Measurements from ENCODE around the gene OPCML. TPM values are rescaled to one million over a fixed set of nuclear protein-coding genes. Genes with fewer than 3 reads are reported as not detected.

Gene OPCML
- total and polyA plus RNA-seq, 2 of the 13 experiments (the other 11 are each of a cell fraction or from before 2014, with no cell fraction given): not detected

GRCh38 chr11:132456751-132457328, 1075.5 kb downstream of the OPCML start (continued):
- TF ChIP-seq, protein P1, sequence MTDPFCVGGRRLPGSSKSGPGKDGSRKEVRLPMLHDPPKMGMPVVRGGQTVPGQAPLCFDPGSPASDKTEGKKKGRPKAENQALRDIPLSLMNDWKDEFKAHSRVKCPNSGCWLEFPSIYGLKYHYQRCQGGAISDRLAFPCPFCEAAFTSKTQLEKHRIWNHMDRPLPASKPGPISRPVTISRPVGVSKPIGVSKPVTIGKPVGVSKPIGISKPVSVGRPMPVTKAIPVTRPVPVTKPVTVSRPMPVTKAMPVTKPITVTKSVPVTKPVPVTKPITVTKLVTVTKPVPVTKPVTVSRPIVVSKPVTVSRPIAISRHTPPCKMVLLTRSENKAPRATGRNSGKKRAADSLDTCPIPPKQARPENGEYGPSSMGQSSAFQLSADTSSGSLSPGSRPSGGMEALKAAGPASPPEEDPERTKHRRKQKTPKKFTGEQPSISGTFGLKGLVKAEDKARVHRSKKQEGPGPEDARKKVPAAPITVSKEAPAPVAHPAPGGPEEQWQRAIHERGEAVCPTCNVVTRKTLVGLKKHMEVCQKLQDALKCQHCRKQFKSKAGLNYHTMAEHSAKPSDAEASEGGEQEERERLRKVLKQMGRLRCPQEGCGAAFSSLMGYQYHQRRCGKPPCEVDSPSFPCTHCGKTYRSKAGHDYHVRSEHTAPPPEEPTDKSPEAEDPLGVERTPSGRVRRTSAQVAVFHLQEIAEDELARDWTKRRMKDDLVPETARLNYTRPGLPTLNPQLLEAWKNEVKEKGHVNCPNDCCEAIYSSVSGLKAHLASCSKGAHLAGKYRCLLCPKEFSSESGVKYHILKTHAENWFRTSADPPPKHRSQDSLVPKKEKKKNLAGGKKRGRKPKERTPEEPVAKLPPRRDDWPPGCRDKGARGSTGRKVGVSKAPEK (CRISPR knock-in tag; IDR thresholded peaks at IDR 0.05; ENCODE audit: borderline replicate concordance): no peak

DNA sequence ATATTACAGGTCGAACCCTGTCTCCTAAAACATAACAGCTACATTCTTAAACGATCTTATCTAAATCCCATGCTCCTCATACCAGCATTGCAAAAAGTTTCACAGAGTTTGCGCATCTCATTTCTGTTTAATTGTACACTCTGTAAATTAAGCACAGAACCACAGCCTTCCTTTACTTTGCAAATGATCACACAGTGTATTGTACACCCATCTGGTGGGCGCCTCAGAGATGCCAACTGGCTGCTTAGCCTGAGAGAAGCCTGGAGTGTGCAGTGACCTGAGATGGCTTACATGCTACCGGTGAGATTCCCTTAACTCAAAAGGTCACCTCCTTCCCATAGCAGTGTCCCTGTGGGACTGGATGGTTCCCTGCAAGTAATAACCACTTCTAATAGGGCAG, 1077.3 kb downstream of the OPCML start:
- Histone ChIP-seq H3K27ac (ENCODE audit: extremely low read length, insufficient read depth, low read length) (no peak overlapping the region), H3K36me3 (replicated peaks in 1 of 2; ENCODE audit: control insufficient read depth in 1 of 2, insufficient read depth in 2 of 2, low read length in 2 of 2) (no peaks in the 10 kb centered on the region), H3K27me3 (ENCODE audit: control insufficient read depth in 1 of 2, insufficient read depth in 2 of 2, low read length in 2 of 2) (no peaks in the 10 kb centered on the region), H3K79me2 (ENCODE audit: insufficient read depth, low read length) (no peaks in the 10 kb centered on the region), H4K20me1 (ENCODE audit: insufficient read depth, low read length) (no peaks in the 10 kb centered on the region), H3K4me3 (replicated peaks in 1 of 3; ENCODE audit: insufficient read depth in 1 of 3, low read depth in 2 of 3, low read length in 3 of 3) (no peak overlapping the region), H2AFZ (ENCODE audit: low read length) (no peak overlapping the region), H3K4me2 (ENCODE audit: low read depth, low read length) (no peak overlapping the region), H3K9me3 (ENCODE audit: low read length) (peaks cover 46% of the 10 kb centered on the region), H3K9ac (ENCODE audit: insufficient read depth, low read depth, low read length) (no peak overlapping the region), H3K4me1 (ENCODE audit: insufficient read depth, low read length) (no peaks in the 10 kb centered on the region)
- no TSS peak for BruUV-seq (replicated peaks)
- intact Hi-C loops (cut with micrococcal nuclease; ENCODE audit: unreplicated experiment) (no loop called here), in situ Hi-C loops (cut with HindIII; ENCODE audit: extremely low pct_ligation_motif_present, low pct_unique_long_range_greater_than_20kb) (no loop called here)
- 21% methylated on average over 5 of the region's 5 CpGs for WGBS (ENCODE audit: low lambda C conversion rate)
- TF ChIP-seq ZFX (CRISPR knock-in tag; IDR thresholded peaks at IDR 0.05; ENCODE audit: low read depth): no peak
- TF ChIP-seq IRF2 (CRISPR knock-in tag; IDR thresholded peaks at IDR 0.05): no peak
- TF ChIP-seq ZNF235 (CRISPR knock-in tag; IDR thresholded peaks at IDR 0.05; ENCODE audit: borderline replicate concordance): no peak
- ATAC-seq (no peak), FAIRE-seq (no peak), DNase-seq (ENCODE audit: low spot score) (no peak)
- POLR2A ChIA-PET: no interaction called here
- CTCF ChIA-PET (ENCODE audit: low intra/inter-chr PET ratio, low total read pairs): no interaction called here

Data from HepG2 (cell line).